ENCODE results near the gene CD52.

DNA sequence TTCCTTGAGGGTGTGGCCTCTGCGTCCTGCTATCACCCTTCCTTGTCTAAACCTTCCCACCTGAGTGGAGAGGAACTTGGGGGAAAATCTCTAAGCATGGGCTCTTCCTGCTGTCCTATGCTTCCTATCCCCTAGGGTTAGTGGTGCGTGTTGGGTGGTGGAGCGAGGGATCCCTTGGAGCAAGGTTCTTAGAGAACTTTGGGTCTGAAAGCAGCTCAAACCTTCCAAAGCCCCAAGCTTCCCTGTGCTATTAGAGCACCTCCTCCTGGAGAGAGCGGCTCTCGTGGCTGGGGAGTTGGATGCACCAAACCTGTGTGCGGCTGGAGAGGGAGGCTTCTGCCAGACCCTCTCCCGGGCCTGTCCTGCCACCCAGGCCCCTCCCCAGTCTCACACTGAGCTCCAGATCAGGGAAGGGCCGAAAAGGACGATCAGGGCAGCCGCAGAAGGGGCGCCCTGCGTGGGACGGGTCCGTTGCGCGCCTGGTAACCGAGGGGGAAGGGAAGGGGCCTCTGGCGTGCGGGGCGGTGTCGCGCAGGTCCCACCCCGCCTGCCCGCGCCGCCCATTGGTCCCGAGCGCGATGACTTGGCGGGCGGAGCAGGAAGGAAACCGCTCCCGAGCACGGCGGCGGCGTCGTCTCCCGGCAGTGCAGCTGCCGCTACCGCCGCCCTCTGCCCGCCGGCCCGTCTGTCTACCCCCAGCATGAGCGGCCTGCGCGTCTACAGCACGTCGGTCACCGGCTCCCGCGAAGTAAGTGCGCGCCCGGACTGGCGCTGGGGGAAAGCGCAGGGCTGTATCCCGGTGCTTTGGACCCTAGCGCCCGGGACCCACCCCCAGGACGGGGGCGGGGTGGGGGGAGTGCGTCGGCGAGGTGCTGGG lies 38.1 kb upstream of the CD52 start, which contains the start of gene SH3BGRL3:
- TF ChIP-seq, protein P1, sequence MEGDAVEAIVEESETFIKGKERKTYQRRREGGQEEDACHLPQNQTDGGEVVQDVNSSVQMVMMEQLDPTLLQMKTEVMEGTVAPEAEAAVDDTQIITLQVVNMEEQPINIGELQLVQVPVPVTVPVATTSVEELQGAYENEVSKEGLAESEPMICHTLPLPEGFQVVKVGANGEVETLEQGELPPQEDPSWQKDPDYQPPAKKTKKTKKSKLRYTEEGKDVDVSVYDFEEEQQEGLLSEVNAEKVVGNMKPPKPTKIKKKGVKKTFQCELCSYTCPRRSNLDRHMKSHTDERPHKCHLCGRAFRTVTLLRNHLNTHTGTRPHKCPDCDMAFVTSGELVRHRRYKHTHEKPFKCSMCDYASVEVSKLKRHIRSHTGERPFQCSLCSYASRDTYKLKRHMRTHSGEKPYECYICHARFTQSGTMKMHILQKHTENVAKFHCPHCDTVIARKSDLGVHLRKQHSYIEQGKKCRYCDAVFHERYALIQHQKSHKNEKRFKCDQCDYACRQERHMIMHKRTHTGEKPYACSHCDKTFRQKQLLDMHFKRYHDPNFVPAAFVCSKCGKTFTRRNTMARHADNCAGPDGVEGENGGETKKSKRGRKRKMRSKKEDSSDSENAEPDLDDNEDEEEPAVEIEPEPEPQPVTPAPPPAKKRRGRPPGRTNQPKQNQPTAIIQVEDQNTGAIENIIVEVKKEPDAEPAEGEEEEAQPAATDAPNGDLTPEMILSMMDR (IDR thresholded peaks at IDR 0.05) = no peak
- peak; percentile 54 for TF ChIP-seq POLR2A (IDR thresholded peaks at IDR 0.05)

All from testis (tissue), 2 donors.